ENCODE data around the gene TMEM120A. TPM values are rescaled to one million over a fixed set of nuclear protein-coding genes. Genes with fewer than 3 reads are reported as not detected.

The TMEM120A gene
- total RNA-seq, 6 donors from 2014 or later = 27.5 to 75.4 (median 43.1) TPM

DNA sequence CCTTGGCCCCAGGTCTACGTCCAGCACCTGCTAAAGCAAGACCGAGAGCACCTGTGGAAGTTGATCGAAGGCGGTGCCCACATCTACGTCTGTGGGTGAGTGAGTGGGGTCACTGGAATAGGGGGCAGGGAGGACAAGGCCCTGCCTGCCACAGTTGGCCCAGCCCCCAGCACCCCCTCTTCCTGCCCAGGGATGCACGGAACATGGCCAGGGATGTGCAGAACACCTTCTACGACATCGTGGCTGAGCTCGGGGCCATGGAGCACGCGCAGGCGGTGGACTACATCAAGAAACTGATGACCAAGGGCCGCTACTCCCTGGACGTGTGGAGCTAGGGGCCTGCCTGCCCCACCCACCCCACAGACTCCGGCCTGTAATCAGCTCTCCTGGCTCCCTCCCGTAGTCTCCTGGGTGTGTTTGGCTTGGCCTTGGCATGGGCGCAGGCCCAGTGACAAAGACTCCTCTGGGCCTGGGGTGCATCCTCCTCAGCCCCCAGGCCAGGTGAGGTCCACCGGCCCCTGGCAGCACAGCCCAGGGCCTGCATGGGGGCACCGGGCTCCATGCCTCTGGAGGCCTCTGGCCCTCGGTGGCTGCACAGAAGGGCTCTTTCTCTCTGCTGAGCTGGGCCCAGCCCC lies 8.1 kb downstream of the TMEM120A start:
- Histone ChIP-seq H3K4me1 (peaks cover 0 to 15% (median 8%) of the 10 kb centered on the region in 4 donors), H3K9me3 (no peaks in the 10 kb centered on the region), H3K36me3 (peaks cover 44 to 70% (median 68%) of the 10 kb centered on the region in 4 donors), H3K27ac (no peak overlapping the region), H3K27me3 (no peaks in the 10 kb centered on the region), H3K4me3 (no peak overlapping the region)
- peak in 1 of 2 donors; percentile 8 for ATAC-seq (ENCODE audit: low FRiP score in 2 of 2)
- 87 to 91% methylated on average over 13 to 20 of the region's 20 CpGs for WGBS, 2 donors
- no peak for DNase-seq
- TF ChIP-seq EP300 (IDR thresholded peaks at IDR 0.05) (no peak), POLR2A (IDR thresholded peaks at IDR 0.05) (no peak), POLR2AphosphoS5 (IDR thresholded peaks at IDR 0.05) (no peak)
- TF ChIP-seq, protein P1, sequence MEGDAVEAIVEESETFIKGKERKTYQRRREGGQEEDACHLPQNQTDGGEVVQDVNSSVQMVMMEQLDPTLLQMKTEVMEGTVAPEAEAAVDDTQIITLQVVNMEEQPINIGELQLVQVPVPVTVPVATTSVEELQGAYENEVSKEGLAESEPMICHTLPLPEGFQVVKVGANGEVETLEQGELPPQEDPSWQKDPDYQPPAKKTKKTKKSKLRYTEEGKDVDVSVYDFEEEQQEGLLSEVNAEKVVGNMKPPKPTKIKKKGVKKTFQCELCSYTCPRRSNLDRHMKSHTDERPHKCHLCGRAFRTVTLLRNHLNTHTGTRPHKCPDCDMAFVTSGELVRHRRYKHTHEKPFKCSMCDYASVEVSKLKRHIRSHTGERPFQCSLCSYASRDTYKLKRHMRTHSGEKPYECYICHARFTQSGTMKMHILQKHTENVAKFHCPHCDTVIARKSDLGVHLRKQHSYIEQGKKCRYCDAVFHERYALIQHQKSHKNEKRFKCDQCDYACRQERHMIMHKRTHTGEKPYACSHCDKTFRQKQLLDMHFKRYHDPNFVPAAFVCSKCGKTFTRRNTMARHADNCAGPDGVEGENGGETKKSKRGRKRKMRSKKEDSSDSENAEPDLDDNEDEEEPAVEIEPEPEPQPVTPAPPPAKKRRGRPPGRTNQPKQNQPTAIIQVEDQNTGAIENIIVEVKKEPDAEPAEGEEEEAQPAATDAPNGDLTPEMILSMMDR (IDR thresholded peaks at IDR 0.05) = no peak

DNA sequence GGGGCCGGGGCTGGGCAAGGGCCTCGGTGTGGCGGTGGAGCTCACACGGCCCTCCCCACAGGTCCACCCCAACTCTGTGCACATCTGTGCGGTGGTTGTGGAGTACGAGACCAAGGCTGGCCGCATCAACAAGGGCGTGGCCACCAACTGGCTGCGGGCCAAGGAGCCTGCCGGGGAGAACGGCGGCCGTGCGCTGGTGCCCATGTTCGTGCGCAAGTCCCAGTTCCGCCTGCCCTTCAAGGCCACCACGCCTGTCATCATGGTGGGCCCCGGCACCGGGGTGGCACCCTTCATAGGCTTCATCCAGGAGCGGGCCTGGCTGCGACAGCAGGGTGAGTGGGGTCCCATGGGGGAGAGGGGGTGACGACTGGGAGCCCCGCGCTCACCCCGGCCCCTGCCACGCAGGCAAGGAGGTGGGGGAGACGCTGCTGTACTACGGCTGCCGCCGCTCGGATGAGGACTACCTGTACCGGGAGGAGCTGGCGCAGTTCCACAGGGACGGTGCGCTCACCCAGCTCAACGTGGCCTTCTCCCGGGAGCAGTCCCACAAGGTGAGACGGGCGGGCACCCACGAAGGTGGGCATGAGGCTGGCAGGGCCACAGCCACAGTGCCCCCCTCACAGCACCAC lies 8.8 kb downstream of the TMEM120A start:
- no peak for ATAC-seq (ENCODE audit: low FRiP score in 2 of 2)
- H3K27ac ChIP-seq = no peak overlapping the region
- peaks cover 51 to 76% (median 75%) of the 10 kb centered on the region in 4 donors for H3K36me3 ChIP-seq

DNA sequence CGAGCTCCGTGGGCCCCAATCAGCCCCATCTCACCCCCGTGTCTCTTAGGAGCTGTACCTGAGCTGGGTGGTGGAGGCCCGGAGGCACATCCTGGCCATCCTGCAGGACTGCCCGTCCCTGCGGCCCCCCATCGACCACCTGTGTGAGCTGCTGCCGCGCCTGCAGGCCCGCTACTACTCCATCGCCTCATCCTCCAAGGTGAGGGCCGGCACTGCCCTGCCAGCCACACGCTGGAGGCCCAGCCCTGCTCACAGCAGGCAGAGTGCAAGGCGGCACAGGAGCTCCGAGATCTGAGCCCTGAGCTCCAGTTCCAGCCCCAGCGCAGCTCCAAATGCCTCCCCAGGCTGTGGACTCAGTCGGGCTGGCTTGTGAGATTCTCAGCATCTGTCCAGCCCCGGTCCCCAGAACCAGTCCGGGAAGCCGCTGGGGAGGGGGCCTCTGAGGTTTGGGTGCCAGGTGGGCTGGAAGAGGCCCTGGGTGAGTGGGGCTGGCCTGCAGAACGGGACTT lies 9.3 kb downstream of the TMEM120A start:
- 87 to 100% methylated on average over 2 to 17 of the region's 21 CpGs for WGBS, 2 donors
- H3K9me3 ChIP-seq = no peaks in the 10 kb centered on the region
- peaks cover 54 to 82% (median 80%) of the 10 kb centered on the region in 4 donors for H3K36me3 ChIP-seq
- peak in 1 of 2 donors; percentile 81 for DNase-seq
- no peak overlapping the region for H3K4me3 ChIP-seq
- ATAC-seq (ENCODE audit: low FRiP score in 2 of 2) = no peak
- H3K4me1 ChIP-seq = peaks cover 0 to 10% (median 8%) of the 10 kb centered on the region in 4 donors
- no peak for TF ChIP-seq POLR2AphosphoS5 (IDR thresholded peaks at IDR 0.05)
- TF ChIP-seq POLR2A (IDR thresholded peaks at IDR 0.05) = no peak
- TF ChIP-seq EP300 (IDR thresholded peaks at IDR 0.05) = no peak
- TF ChIP-seq, protein P1 (IDR thresholded peaks at IDR 0.05) = no peak
- H3K27me3 ChIP-seq = no peaks in the 10 kb centered on the region
- no peak overlapping the region for H3K27ac ChIP-seq

More for the DNA sequence above, 8.8 kb downstream of the TMEM120A start:
- no peaks in the 10 kb centered on the region for H3K27me3 ChIP-seq
- peak in 1 of 2 donors; percentile 86 for DNase-seq
- 87 to 98% methylated on average over 14 to 29 of the region's 41 CpGs for WGBS, 2 donors
- no peak overlapping the region for H3K4me3 ChIP-seq
- peaks cover 0 to 10% (median 8%) of the 10 kb centered on the region in 4 donors for H3K4me1 ChIP-seq
- TF ChIP-seq, protein P1 (IDR thresholded peaks at IDR 0.05) = no peak
- no peak for TF ChIP-seq POLR2AphosphoS5 (IDR thresholded peaks at IDR 0.05)
- TF ChIP-seq EP300 (IDR thresholded peaks at IDR 0.05) = no peak
- TF ChIP-seq POLR2A (IDR thresholded peaks at IDR 0.05) = no peak
- H3K9me3 ChIP-seq = no peaks in the 10 kb centered on the region

DNA sequence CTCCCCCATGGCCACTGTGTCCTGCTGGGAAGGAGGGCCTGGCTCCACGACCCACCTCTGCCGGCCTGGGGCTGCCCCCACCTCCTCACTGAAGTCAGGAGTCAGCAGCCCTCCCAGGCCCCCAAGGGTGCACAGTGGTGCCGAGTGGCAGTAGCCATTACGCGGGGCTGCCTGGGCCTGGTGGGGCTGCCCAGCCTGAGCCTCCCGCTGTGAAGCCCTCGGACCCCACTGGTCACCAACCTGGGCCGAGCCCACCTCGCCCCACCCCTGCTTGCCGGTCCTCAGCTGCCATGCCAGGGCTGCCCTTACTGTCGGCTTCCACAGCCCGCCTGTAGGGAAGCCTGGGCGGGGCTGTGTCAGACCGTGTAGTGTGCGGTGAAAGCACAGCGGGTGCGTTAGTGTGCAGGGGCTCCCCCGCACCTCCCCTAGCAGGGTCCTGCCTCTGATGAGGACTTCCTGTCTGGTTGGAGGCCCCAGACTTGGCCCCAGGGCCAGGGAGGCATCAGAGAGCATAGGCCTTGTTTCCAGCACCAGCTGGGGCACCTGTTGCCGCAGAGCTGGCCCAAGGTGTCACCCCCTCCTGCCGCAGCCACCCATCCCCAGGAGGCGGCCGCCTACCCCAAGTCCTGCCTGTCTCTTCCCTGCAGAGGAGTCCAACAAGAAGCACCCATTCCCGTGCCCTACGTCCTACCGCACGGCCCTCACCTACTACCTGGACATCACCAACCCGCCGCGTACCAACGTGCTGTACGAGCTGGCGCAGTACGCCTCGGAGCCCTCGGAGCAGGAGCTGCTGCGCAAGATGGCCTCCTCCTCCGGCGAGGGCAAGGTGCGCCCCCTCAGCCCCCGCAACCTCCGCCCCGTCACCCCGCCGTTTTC lies 10.0 kb downstream of the TMEM120A start:
- Histone ChIP-seq H3K27me3 (no peaks in the 10 kb centered on the region), H3K36me3 (peaks cover 61 to 89% (median 87%) of the 10 kb centered on the region in 4 donors), H3K4me1 (peaks cover 0 to 4% (median 3%) of the 10 kb centered on the region in 4 donors), H3K4me3 (no peak overlapping the region), H3K27ac (no peak overlapping the region), H3K9me3 (no peaks in the 10 kb centered on the region)
- ATAC-seq (ENCODE audit: low FRiP score in 2 of 2) = no peak
- 82 to 94% methylated on average over 12 to 25 of the region's 44 CpGs for WGBS, 2 donors
- peak in 1 of 2 donors; percentile 78 for DNase-seq
- TF ChIP-seq, protein P1 (IDR thresholded peaks at IDR 0.05) = no peak
- TF ChIP-seq POLR2A (IDR thresholded peaks at IDR 0.05) (no peak), POLR2AphosphoS5 (IDR thresholded peaks at IDR 0.05) (no peak), EP300 (IDR thresholded peaks at IDR 0.05) (no peak)

Data from upper lobe of left lung (tissue), 6 donors.